KOPT-K1 (cell line): Measurements from ENCODE around the gene ADCY7.
"Not testable (repeated sequence)": the region's sequence is repeated elsewhere in the genome, so short reads cannot be mapped to it uniquely, and the experiment has no call there.

Experiments used
- H3K27ac ChIP-seq: fragments of 200-600 bp; sonication (generic); 2 replicates; pipeline ENCODE4 v1.5.1; 2016; ENCODE audit warnings: antibody characterized with exemption, mild to moderate bottlenecking, low read depth, low read length; ENCODE audit not compliant: poor library complexity, severe bottlenecking
- H3K36me3 ChIP-seq: fragments of 200-600 bp; sonication (generic); 2 replicates; pipeline ENCODE4 v1.5.1; 2017; ENCODE audit warnings: antibody characterized with exemption, mild to moderate bottlenecking, low read length, moderate library complexity; ENCODE audit not compliant: insufficient read depth
- H3K9me3 ChIP-seq: fragments of 200-600 bp; sonication (generic); 2 replicates; pipeline ENCODE4 v1.5.1; 2017; ENCODE audit warnings: antibody characterized with exemption, low read length, mild to moderate bottlenecking; ENCODE audit not compliant: insufficient read depth, poor library complexity, severe bottlenecking

Gene ADCY7

GRCh38 chr16:50266337-50267091 is at the start of gene ADCY7:
ADCY7 (plus strand) TSS chr16:50266551; CDS start chr16:50288180, 21,629 bp downstream.
- Histone ChIP-seq H3K9me3 (no peaks in the 10 kb centered on the region), H3K27ac (peak within 1 kb of the TSS; percentile 93), H3K36me3 (no peaks in the 10 kb centered on the region; the same call in 1 of the 2 replicates)

- no peaks in the 10 kb centered on the region for H3K9me3 ChIP-seq
- peaks cover 79% of the 10 kb centered on the region for H3K36me3 ChIP-seq
- H3K27ac ChIP-seq = no peak overlapping the region
Measured at GRCh38 chr16:50219402-50219975, 46.9 kb upstream of the ADCY7 start.

DNA sequence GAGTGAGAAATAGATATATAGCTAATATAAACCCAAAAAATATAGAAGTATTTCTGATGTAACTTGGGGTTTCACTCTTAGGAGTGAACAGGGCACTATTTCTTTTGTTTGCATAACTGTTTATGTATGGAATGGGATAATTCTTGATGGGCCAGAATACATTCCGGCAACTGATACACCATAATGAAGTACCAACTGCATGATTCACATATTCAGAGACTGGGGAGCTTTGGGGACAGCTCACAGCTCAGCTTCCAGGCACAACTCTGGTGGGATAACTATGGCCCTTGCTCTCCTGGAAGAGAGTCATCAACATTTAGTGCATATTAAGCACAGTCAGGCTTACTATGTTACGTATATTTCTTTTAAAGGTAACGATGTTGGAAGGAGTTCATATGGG is 42.1 kb upstream of the ADCY7 start:
- no peaks in the 10 kb centered on the region for H3K9me3 ChIP-seq
- no peak overlapping the region for H3K27ac ChIP-seq
- peaks cover 87% of the 10 kb centered on the region for H3K36me3 ChIP-seq

DNA sequence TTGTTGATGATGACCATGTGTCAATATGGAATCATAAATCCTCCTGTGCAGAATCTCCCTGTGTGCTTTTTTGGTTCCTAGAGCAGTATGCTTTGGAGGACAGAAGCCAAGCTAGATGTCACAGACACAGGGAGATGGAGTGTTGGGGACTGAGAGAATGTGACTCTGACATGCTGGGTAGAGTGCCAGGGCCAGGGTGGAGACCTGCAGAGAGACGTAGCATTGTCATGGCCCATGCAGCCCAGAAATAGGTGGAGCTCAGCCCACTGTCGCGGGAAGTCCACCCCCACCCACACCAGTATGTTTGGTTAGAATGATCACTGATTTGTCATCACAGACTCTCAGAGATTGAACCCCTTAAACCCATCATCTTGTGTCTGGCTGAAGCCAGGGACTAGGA is 39.2 kb upstream of the ADCY7 start:
- Histone ChIP-seq H3K9me3 (no peaks in the 10 kb centered on the region), H3K36me3 (peaks cover 68% of the 10 kb centered on the region)

DNA sequence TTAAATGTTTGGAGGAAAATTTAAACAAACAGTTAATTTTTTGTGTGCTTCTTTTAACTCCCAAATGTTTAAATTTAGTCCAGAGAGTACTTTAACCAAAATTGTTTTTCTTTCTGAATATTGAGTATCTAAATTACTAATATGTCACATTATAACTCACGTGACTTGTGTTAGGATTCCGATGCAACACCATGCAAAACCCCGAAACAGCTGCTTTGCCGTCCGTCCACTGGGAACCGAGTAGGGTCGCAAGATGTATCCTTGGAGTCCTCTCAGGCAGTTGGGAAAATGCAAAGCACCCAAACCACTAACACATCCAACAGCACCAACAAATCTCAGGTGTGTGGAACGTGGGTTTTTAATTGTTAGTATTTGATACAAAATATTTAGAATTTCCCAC is 38.7 kb upstream of the ADCY7 start:
- H3K27ac ChIP-seq = no peak overlapping the region
- no peaks in the 10 kb centered on the region for H3K9me3 ChIP-seq
- peaks cover 63% of the 10 kb centered on the region for H3K36me3 ChIP-seq

More for the DNA sequence above, 39.2 kb upstream of the ADCY7 start:
- H3K27ac ChIP-seq = no peak overlapping the region

GRCh38 chr16:50228364-50228868 is 37.9 kb upstream of the ADCY7 start:
- Histone ChIP-seq H3K9me3 (no peaks in the 10 kb centered on the region), H3K27ac (no peak overlapping the region), H3K36me3 (peaks cover 55% of the 10 kb centered on the region)

DNA sequence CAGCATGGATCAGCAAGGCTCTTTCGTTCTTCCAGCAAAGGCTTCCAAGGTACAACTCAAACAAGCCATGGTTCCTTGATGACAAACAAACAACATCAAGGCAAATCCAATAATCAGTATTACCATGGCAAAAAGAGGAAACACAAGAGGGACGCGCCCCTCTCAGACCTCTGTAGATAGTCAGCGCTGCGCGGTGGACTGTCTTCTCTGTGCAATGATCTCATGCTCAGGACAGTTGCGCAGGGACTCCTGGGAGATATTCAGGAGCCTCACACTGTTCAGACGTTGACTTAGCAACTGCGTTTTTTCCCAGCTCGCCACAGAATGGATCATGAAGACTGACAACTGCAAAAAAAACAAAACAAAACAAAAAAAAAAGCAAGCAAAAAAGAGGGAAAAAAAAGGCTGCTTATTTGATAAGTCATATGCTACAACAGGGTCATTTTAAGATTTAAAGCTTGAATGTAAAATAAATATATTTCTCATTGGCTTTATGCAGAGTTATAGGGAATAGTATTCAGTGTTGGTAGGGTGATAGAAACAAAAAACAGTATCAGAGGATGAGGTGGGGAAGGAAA is 37.1 kb upstream of the ADCY7 start:
- H3K9me3 ChIP-seq = no peaks in the 10 kb centered on the region
- H3K36me3 ChIP-seq = peaks cover 53% of the 10 kb centered on the region
- no peak overlapping the region for H3K27ac ChIP-seq

DNA sequence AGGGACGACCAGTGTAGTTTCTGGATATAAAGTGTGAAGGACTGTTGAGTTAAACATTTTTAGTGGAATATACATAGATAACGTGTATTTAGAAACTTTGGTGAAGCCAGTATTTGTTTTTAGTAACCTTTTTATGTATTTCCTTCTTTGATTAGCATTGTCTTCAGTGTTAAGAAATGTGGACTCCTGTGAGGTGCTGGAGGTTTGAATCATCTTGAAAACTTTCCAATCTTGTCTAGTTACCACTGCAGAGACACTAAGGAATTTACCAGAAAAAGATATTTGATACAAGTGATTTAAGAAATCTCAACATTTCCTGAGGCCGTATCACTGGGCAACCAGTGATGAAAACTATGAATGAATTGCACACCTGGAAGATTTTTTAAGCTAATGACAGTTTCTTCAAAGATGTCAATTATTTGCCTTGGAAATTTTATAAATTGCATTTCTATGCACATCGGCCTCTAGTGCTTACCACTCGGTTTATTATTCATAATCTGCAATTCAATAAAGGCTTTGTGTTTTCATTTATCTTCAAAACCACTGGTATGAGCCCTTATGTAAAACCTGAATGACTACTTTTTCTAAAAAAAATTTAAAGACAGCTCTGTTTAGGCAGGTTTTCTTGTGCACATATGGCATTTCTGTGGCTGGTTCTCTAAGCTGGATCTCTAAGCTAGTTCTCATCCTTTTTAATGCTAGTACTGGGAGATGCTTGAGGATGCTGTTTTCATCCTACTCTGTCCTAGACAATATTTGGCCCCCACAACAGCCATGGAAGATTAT is 31.4 kb upstream of the ADCY7 start:
- Histone ChIP-seq H3K27ac (no peak overlapping the region), H3K9me3 (no peaks in the 10 kb centered on the region), H3K36me3 (no peaks in the 10 kb centered on the region)

DNA sequence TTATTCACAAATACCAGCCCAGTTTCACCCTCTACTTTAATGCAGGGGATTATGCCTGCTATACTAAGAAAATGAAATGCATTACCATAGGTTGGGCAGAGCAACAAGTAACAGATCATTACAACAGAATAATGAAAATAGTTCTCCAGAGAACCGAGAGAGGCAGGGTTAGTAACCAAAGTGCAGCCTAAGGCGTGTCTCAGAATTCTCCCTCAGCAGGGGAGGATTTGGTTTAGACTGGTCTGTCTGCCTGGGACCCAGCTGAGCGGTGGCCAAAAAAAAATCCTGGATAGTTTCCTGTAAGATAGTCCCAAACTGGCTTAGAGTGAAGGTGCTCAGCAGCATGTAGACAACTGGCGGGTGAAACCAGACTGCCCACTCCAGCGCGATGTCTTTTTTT is 30.8 kb upstream of the ADCY7 start:
- H3K27ac ChIP-seq = no peak overlapping the region
- no peaks in the 10 kb centered on the region for H3K9me3 ChIP-seq
- H3K36me3 ChIP-seq = no peaks in the 10 kb centered on the region

DNA sequence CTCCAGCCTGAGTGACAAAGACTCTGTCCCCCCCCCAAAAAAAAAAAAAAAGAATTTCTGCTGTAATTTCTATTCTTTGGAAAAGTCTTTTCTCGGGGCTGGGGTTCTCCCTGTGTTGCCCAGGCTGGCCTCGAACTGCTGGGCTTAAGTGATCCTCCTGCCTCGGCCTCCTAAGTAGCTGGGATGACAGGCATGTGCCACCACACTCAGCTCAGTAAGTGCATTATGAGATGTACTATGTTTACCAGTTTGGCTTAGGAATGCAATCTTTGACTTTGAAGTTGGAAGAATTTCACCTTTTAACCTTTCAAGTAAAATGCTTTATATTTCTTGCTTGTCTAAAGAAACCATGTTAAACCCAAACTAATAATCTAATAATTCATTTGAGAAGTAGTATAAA is 28.0 kb upstream of the ADCY7 start:
- no peaks in the 10 kb centered on the region for H3K36me3 ChIP-seq

DNA sequence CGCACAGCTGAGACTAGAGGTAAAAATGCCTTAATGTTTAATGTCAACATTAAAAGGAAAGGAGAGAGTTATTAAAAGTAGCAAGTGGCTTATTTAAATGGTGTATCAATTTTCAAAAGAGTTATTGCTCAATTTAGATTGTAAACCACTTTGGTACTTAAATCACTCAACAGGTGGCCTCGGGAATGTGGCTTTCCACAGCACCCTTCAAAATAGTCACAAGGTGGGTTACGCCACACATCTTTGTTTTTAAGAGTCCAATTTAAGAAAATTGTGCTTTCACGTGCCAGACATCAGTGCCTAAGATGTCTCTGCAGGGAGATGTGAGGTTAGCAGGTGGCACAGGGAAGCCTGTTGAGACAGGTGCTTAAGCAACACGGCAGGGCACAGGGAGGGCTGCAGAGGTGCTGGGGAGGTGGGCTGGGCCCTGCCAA is 27.5 kb upstream of the ADCY7 start:
- Histone ChIP-seq H3K9me3 (no peaks in the 10 kb centered on the region), H3K27ac (no peak overlapping the region)

More for the DNA sequence above, 28.0 kb upstream of the ADCY7 start:
- no peak overlapping the region for H3K27ac ChIP-seq
- no peaks in the 10 kb centered on the region for H3K9me3 ChIP-seq

DNA sequence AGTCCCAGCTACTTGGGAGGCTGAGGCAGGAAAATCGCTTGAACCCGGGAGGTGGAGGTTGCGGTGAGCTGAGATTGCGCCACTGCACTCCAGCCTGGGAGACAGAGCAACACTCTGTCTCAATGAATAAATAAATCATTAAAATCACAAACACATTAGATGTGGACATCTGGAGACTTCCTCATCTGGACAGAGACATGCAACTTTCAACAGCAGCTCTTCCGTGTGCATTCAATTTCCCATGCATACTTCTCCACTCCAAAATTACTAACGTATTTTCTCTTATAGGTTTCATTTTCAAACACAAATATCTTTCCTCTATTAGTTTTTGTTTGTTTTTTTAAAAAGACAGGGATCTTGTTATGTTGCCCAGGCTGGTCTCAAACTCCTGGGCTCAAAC is 23.3 kb upstream of the ADCY7 start:
- not testable (repeated sequence) for H3K9me3 ChIP-seq, H3K36me3 ChIP-seq, H3K27ac ChIP-seq

More for the DNA sequence above, 27.5 kb upstream of the ADCY7 start:
- H3K36me3 ChIP-seq = no peaks in the 10 kb centered on the region

DNA sequence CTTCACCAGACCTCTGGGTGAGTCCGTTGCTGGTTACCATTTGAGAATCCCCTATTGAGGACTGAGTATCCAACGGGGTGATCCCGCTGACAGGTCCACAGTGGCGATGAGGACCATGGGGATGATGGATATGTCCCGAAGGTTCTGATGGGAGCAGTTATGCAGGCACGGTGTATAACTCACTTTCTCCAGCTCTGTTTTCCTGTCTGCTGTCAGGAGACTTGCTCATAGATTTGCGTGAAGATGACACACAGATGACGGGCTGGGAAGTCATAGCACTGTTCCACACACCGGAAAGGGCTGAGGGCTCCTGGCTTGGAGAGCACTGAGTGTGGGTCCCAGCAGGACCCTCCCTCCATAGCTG is 22.2 kb upstream of the ADCY7 start:
- Histone ChIP-seq H3K27ac (no peak overlapping the region), H3K9me3 (no peaks in the 10 kb centered on the region), H3K36me3 (no peaks in the 10 kb centered on the region)

- no peak overlapping the region for H3K27ac ChIP-seq
- H3K36me3 ChIP-seq = no peaks in the 10 kb centered on the region
- no peaks in the 10 kb centered on the region for H3K9me3 ChIP-seq
Measured at GRCh38 chr16:50244504-50245416, 21.6 kb upstream of the ADCY7 start.
